Epithelial cell of proximal tubule (primary cell): Measurements from ENCODE around the gene ACKR3. TPM values are rescaled to one million over a fixed set of nuclear protein-coding genes. Genes with fewer than 3 reads are reported as not detected.

ENCODE experiments used
- DNase-seq: peaks from one replicate; pipeline ENCODE4 v3.0.0-alpha.2; 2011; ENCODE audit warnings: low read depth
- H3K4me3 ChIP-seq: 2 replicates; pipeline ENCODE4 v1.5.1; 2011; ENCODE audit warnings: low read depth, mild to moderate bottlenecking, low read length
- total RNA-seq: library from RNA; depleted of rRNA; stranded (reverse); fragments of >200 nt; gene quantifications from 2 replicates; pipeline ENCODE4 v1.2.3, GENCODE V29; 2015
- TF ChIP-seq, protein P1 (sequence below): conservative IDR thresholded peaks from 2 replicates; pipeline ENCODE4 v1.5.1; 2012; ENCODE audit warnings: low read depth, mild to moderate bottlenecking, low read length

ACKR3 gene
- total RNA-seq, 1 donor from 2014 or later: not detected

DNA sequence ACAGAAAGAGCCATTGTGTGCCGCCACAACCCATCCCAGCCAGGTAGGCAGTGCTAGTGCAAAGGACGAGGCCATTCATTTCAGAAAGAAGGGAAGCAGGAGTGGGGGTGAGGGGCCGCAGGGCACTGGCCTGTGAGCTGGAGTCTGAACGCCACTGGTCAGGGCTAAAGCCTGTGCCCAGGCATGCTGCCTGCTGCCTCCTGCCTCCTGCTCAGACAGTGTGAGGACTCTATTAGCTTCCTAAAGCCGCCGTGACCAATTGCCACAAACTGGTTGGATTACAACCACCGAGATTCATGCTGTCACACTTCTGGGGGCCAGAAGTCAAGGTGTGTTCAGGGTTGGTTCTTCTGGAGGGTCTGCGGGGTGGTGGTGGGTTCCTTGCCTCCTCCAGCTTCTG is 21.2 kb downstream of the ACKR3 start:
- no peak for DNase-seq
- TF ChIP-seq, protein P1, sequence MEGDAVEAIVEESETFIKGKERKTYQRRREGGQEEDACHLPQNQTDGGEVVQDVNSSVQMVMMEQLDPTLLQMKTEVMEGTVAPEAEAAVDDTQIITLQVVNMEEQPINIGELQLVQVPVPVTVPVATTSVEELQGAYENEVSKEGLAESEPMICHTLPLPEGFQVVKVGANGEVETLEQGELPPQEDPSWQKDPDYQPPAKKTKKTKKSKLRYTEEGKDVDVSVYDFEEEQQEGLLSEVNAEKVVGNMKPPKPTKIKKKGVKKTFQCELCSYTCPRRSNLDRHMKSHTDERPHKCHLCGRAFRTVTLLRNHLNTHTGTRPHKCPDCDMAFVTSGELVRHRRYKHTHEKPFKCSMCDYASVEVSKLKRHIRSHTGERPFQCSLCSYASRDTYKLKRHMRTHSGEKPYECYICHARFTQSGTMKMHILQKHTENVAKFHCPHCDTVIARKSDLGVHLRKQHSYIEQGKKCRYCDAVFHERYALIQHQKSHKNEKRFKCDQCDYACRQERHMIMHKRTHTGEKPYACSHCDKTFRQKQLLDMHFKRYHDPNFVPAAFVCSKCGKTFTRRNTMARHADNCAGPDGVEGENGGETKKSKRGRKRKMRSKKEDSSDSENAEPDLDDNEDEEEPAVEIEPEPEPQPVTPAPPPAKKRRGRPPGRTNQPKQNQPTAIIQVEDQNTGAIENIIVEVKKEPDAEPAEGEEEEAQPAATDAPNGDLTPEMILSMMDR: no peak
- H3K4me3 ChIP-seq: no peak overlapping the region

DNA sequence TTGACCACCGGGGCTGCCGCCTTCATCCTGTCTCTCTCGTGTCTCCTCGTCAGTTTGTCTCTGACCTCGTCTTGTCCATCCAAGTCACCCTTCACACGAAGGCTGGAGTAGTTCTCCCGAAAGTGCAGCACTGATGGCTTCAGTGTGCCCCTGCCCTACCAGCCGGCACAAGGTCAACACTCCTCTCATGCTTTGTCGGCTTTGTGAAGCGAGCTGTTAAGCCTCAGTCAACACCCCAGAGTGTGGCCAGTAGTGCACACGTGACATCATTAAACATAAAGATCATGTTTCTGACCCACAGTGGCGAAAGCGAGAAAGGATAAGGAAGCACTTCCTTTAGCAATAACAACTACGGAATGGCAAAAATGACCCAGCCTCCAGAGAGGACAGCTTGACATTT is 23.2 kb downstream of the ACKR3 start:
- no peak overlapping the region for H3K4me3 ChIP-seq
- TF ChIP-seq, protein P1: no peak
- DNase-seq: no peak

DNA sequence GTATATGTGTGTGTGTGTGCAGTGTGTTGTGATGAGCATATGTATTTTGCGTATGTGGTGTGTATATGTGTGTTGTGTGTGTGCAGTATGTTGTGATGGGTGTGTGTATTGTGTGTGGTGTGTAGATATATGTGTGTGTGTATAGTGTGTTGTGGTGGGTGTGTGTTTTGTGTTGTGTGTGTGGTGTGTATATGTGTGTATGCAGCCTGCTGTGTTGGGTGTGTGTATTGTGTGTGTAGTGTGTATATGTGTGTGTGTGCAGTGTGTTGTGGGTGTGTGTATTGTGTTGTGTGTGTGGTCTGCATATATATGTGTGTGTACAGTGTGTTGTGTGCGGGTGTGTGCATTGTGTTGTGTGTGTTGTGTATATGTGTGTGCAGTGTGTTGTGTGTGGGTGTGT is 23.9 kb downstream of the ACKR3 start:
- H3K4me3 ChIP-seq: no peak overlapping the region
- TF ChIP-seq, protein P1: no peak
- no peak for DNase-seq

DNA sequence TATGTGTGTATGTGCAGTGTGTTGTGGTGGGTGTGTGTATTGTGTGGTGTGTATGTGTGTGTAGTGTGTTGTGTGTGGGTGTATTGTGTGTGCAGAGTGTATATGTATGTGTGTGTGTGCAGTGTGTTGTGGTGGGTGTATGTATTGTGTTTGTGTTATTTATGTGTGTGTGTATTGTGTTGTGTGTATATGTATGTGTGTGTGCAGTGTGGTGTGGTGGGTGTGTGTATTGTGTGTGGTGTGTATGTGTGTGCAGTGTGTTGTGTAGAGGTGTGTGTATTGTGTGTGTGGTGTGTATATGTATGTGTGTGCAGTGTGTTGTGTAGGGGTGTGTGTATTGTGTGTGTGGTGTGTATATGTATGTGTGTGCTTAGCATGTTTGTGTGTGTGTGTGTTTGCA is 24.3 kb downstream of the ACKR3 start:
- no peak overlapping the region for H3K4me3 ChIP-seq
- TF ChIP-seq, protein P1: no peak
- DNase-seq: no peak

DNA sequence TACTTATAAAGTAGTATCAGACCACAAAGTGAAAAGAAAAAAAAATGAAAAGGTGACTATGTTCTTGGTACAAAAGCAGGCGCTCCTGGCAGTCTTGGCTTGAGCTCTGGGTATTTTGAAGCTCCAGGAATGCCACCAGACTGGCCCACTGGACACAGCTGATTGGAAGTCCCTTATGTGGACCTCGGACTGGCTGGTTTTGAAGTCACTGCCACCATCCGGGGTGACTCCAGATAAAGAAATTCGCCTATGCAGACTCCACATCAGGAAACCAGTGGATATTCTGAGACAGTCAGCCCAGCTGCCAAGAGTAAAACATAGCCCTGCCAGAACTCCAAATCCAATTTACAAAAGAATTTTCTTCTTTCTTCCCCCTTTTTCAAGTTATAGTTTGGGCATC is 28.0 kb downstream of the ACKR3 start:
- H3K4me3 ChIP-seq: no peak overlapping the region
- DNase-seq: no peak
- TF ChIP-seq, protein P1: no peak

DNA sequence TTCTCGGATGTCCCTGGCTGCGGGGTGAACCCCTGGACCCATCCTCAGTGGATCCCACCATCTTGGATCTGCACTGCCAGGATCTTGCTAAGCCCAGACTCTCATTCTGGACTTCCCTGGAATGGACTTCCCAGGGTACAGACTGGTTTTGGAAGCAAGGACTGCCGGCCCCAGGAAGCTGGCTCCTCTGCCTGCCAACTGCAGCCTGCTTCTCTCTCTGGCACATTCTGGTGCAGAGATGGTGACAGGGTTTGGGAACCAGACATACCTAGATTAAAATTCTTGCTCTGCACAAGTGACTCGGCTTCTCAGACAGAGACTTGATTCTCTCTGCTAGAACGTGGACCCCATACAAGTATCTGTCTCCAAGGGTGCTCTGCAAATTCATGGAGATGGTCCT is 29.4 kb downstream of the ACKR3 start:
- TF ChIP-seq, protein P1: no peak
- no peak for DNase-seq
- H3K4me3 ChIP-seq: no peak overlapping the region

DNA sequence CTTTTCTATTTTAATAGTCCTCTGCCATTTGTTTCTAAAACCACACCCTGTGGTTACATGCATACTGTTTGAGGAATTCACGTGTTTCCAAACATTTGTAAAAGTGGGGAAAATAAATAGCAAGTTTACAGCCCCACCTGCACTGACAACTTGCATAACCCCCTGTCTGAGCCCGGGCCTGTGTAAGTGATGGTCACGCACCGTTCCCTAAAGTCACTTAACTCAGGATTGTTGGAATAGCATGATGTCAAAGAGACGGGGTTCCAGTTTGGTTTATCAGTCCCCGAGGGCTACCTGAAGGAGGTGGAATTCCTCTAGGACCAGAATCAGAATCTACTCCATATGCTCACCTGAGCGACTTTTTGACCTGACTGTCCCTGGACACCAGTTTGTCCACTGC is 30.5 kb downstream of the ACKR3 start:
- no peak for DNase-seq
- TF ChIP-seq, protein P1: no peak
- H3K4me3 ChIP-seq: no peak overlapping the region
